H1 (cell line): ENCODE measurements around the gene TUBGCP2. TPM values are rescaled to one million over a fixed set of nuclear protein-coding genes. Genes with fewer than 3 reads are reported as not detected.

Source experiments
- ASH2L ChIP-seq: fragments of 200-600, 300-600 bp; sonication (generic); IDR thresholded peaks from one replicate; pipeline ENCODE4 v1.7.1; 2017; ENCODE audit warnings: low read length
- CBX8 ChIP-seq: fragments of 300-800, 300-1000 bp; sonication (generic); IDR thresholded peaks from 2 replicates; pipeline ENCODE4 v1.7.1; 2016; ENCODE audit warnings: low read depth, low read length, borderline replicate concordance
- CHD1 ChIP-seq: IDR thresholded peaks from 2 replicates; pipeline ENCODE4 v1.6.1; 2012; ENCODE audit warnings: low read depth, low read length, improper control_type of control experiment
- KDM5A ChIP-seq: fragments of 200-600 bp; IDR thresholded peaks from 2 replicates; pipeline ENCODE4 v1.7.1; 2012; ENCODE audit warnings: mild to moderate bottlenecking, low read length, inconsistent platforms, mixed read lengths
- NANOG ChIP-seq: IDR thresholded peaks from 2 replicates; pipeline ENCODE4 v1.6.1; 2011; ENCODE audit warnings: low read length, low read depth, mild to moderate bottlenecking, inconsistent platforms; ENCODE audit not compliant: insufficient read depth, poor library complexity, severe bottlenecking
- TCF12 ChIP-seq: IDR thresholded peaks from 2 replicates; pipeline ENCODE4 v1.6.1; 2011; ENCODE audit warnings: low read depth, mild to moderate bottlenecking, low read length
- polyA plus RNA-seq, 7 experiments: library from polyadenylated mRNA; depleted of rRNA in 3 of 7; stranded (reverse) in 5 of 7; unstranded in 2 of 7; fragments of >200 nt in 5 of 7; fragments of 200-250 nt in 2 of 7; gene quantifications; 1 replicate in 5 of 7; 2 replicates in 1 of 7; 4 replicates in 1 of 7; pipeline versions ENCODE4 v1.2.1 to v1.2.3, GENCODE V29; 2011 to 2013; ENCODE audit warnings: missing spikeins in 2 of 7, mixed read lengths in 2 of 7
- total RNA-seq: library from RNA; stranded (reverse); fragmentation: NEBNext Ultra II Directional; extraction: Animal tissue kit (Norgen Biotek cat#: 25700); gene quantifications from 2 replicates; pipeline ENCODE4 v1.2.1, GENCODE V29; 2021

The TUBGCP2 gene
- total and polyA plus RNA-seq, 2 of the 8 experiments (the other 6 are each of a cell fraction or from before 2014, with no cell fraction given), result 34.9 to 51.9 TPM

DNA sequence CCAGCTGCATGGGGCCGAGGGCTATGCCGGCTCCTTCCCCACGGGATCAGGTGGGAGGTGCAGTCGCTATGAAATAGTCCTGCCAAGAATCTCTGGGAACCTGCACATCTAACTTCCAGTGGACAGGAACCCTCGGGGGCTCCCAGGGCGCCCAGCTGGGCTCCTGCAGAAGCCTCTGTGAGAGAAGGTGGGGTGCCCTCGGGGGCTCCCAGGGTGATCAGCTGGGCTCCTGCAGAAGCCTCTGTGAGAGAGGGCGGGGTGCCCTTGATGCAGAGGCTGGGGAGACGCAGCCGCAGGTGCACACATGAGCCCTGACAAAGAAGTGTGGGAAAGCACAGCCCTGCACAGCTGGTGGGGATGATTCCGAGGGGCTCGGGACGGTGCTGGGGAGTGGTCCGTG is 65.1 kb downstream of the TUBGCP2 start (continued):
- TF ChIP-seq KDM5A (no peak), CBX8 (no peak), NANOG (no peak), CHD1 (no peak), ASH2L (no peak), TCF12 (no peak)
- TF ChIP-seq, all 59 proteins: peak for 0
